CD4-positive, alpha-beta T cell treated with Interleukin-17A for 1 hour (primary cell): Measurements from ENCODE around the gene OTUD3.
"Not testable (repeated sequence)": the region's sequence is repeated elsewhere in the genome, so short reads cannot be mapped to it uniquely, and the experiment has no call there.

Source experiments
- DNase-seq: peaks from one replicate; pipeline ENCODE4 v3.0.0-alpha.2; 2020

The OTUD3 gene

GRCh38 chr1:19921310-19921709, 39.1 kb downstream of the OTUD3 start:
- no peak for DNase-seq

GRCh38 chr1:19922015-19922688, 40.0 kb downstream of the OTUD3 start:
- DNase-seq, result no peak

GRCh38 chr1:19923137-19923952, 41.1 kb downstream of the OTUD3 start, which contains the start of gene PLA2G2E:
Gene PLA2G2E, minus strand, starts transcription at chr1:19923617. Its CDS starts 58 bp downstream, at chr1:19923559.
- no peak for DNase-seq

- DNase-seq, result no peak
Observed at GRCh38 chr1:19923953-19924346, 41.8 kb downstream of the OTUD3 start.

GRCh38 chr1:19925342-19926070, 43.3 kb downstream of the OTUD3 start:
- no peak for DNase-seq

GRCh38 chr1:19926296-19927129, 44.3 kb downstream of the OTUD3 start:
- DNase-seq, result no peak

- not testable (repeated sequence) for DNase-seq
Observed at GRCh38 chr1:19927130-19927421, 44.9 kb downstream of the OTUD3 start.

- DNase-seq, result no peak
Observed at GRCh38 chr1:19932866-19933265, 50.7 kb downstream of the OTUD3 start.

- no peak for DNase-seq
Observed at GRCh38 chr1:19934336-19934735, 52.1 kb downstream of the OTUD3 start.

GRCh38 chr1:19936061-19936750, 54.0 kb downstream of the OTUD3 start:
- no peak for DNase-seq

GRCh38 chr1:19938472-19938871, 56.3 kb downstream of the OTUD3 start:
- no peak for DNase-seq

- DNase-seq, result no peak
Observed at GRCh38 chr1:19940486-19941205, 58.5 kb downstream of the OTUD3 start.

- DNase-seq, result no peak
Observed at GRCh38 chr1:19941206-19941568, 59.0 kb downstream of the OTUD3 start.

- DNase-seq, result no peak
Observed at GRCh38 chr1:19942088-19942487, 59.9 kb downstream of the OTUD3 start.

GRCh38 chr1:19942657-19943056, 60.5 kb downstream of the OTUD3 start:
- no peak for DNase-seq

- DNase-seq, result no peak
Observed at GRCh38 chr1:19945914-19946313, 63.7 kb downstream of the OTUD3 start.

- DNase-seq, result no peak
Observed at GRCh38 chr1:19946331-19946751, 64.1 kb downstream of the OTUD3 start.

GRCh38 chr1:19946971-19947370, 64.8 kb downstream of the OTUD3 start:
- no peak for DNase-seq

- DNase-seq, result no peak
Observed at GRCh38 chr1:19949016-19949415, 66.8 kb downstream of the OTUD3 start.

GRCh38 chr1:19954059-19954458, 71.9 kb downstream of the OTUD3 start:
- no peak for DNase-seq

GRCh38 chr1:19955534-19956170, 73.5 kb downstream of the OTUD3 start:
- DNase-seq, result no peak
